Measurements from ENCODE around the gene SLC16A9. TPM values are rescaled to one million over a fixed set of nuclear protein-coding genes. Genes with fewer than 3 reads are reported as not detected.
"Not testable (repeated sequence)": the region's sequence is repeated elsewhere in the genome, so short reads cannot be mapped to it uniquely, and the experiment has no call there.

SLC16A9 gene, protein sequence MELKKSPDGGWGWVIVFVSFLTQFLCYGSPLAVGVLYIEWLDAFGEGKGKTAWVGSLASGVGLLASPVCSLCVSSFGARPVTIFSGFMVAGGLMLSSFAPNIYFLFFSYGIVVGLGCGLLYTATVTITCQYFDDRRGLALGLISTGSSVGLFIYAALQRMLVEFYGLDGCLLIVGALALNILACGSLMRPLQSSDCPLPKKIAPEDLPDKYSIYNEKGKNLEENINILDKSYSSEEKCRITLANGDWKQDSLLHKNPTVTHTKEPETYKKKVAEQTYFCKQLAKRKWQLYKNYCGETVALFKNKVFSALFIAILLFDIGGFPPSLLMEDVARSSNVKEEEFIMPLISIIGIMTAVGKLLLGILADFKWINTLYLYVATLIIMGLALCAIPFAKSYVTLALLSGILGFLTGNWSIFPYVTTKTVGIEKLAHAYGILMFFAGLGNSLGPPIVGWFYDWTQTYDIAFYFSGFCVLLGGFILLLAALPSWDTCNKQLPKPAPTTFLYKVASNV
- 4.4 and 4.5 TPM in 2 replicates for total RNA-seq

- no peaks in the 10 kb centered on the region for H3K36me3 Mint-ChIP-seq (ENCODE audit: low read depth)
- peak; percentile 90 for DNase-seq
- peaks cover 6% of the 10 kb centered on the region for H3K4me1 Mint-ChIP-seq
- intact Hi-C loops (cut with micrococcal nuclease): loop anchor here (1.0 to 5.0 kb wide), 2 partner anchors 98 to 197 kb away; partner anchors contain the start of gene CCDC6
- H3K4me3 Mint-ChIP-seq: peak within 1 kb of the TSS; percentile 84
- peak within 1 kb of the TSS; percentile 83 for H3K27ac Mint-ChIP-seq
- H3K27me3 Mint-ChIP-seq: peaks cover 59% of the 10 kb centered on the region
- H3K9me3 Mint-ChIP-seq: peaks cover 4% of the 10 kb centered on the region
These were observed at the start of gene SLC16A9 for GRCh38 chr10:59709395-59710125. Gene SLC16A9 (minus strand): TSS chr10:59709850. CDS start chr10:59684291, 25,559 bp downstream.

- Mint-ChIP-seq H3K9me3 (peaks cover 3% of the 10 kb centered on the region), H3K36me3 (ENCODE audit: low read depth) (no peaks in the 10 kb centered on the region), H3K27me3 (peaks cover 5% of the 10 kb centered on the region), H3K27ac (no peak overlapping the region), H3K4me3 (no peak overlapping the region), H3K4me1 (no peaks in the 10 kb centered on the region)
- no peak for DNase-seq
- intact Hi-C loops (cut with micrococcal nuclease): no loop called here
These were observed 48.3 kb upstream of the SLC16A9 start for GRCh38 chr10:59757966-59758365.

DNA sequence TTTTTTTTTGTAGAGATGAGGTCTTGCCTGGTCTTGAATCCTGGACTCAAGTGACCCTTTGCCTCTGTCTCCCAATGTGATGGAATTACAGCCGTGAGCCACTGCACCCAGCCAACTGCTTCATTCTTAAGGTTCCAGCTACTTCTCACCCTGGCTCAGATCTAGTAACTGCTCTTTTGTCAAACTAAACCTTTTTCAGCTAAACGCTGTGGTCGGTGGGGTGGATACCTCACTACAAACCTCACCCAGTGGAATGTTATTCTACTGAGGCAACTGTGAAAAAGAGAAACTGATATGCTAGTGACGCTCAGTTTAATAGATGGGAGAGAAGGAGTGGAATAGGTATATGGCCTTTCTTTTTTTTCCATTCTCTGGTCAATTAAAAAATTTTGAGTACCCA is 45.3 kb upstream of the SLC16A9 start:
- peaks cover 10% of the 10 kb centered on the region for H3K27me3 Mint-ChIP-seq
- intact Hi-C loops (cut with micrococcal nuclease): no loop called here
- no peaks in the 10 kb centered on the region for H3K36me3 Mint-ChIP-seq (ENCODE audit: low read depth)
- DNase-seq: no peak
- no peaks in the 10 kb centered on the region for H3K4me1 Mint-ChIP-seq
- no peak overlapping the region for H3K27ac Mint-ChIP-seq
- H3K9me3 Mint-ChIP-seq: no peaks in the 10 kb centered on the region
- H3K4me3 Mint-ChIP-seq: no peak overlapping the region

DNA sequence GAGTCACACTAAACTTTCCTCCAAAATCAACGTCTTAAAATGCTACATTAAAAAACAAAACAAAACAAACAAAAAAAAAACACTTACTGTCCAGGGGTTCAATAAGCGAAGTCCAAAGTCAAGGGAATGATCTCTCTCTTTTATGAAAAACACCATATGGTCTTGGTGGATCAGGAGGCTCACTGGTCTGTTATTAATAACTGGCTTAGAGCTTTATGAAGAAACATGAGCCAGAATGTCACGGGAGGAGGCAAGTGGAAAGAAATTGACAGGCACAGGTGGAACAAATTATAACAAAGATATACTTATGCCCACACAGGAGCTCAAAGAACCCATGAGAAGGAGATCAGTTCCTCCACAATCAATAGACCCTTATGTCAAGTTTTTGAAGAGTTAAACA is 43.6 kb upstream of the SLC16A9 start, which contains the start of gene MRLN:
Gene MRLN, minus strand, starts transcription at position 189 of the 400 bp plus-strand sequence.
- Mint-ChIP-seq H3K4me3 (no peak within 1 kb of the TSS), H3K36me3 (ENCODE audit: low read depth) (no peaks in the 10 kb centered on the region), H3K27me3 (peaks cover 10% of the 10 kb centered on the region), H3K9me3 (no peaks in the 10 kb centered on the region), H3K27ac (no peak within 1 kb of the TSS), H3K4me1 (no peaks in the 10 kb centered on the region)
- intact Hi-C loops (cut with micrococcal nuclease): no loop called here
- no peak for DNase-seq

DNA sequence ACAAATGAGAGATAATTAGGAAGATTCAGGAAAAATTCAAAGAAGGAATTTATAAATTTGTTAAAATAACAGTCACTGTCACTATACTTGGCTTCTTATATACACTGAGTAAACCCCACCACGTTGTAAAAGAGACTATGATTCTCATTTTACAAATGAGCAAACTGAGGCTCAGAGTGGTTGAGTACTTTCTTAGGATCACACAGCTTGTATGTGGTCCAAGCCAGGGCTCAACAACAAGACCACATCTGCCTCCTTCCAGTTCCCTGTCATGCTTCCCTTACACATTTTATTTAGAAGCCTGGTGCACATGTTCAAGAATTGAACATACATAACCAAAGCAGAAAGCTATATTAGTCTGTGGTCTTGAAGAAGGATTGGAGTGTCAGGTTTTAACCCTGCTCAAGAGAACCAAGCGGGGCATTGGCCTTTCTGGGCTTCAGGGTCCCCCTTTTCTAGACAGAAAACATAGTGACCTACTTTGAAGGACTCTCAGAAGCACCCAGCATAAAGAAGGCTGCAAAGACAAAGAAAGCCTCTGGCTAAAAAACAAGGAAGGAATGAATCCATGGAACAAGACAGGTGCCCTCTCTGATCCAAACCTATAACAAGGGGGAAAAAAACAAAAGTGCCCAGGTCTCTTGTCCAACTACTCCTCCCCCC is 42.8 kb upstream of the SLC16A9 start:
- Mint-ChIP-seq H3K27me3 (peaks cover 10% of the 10 kb centered on the region), H3K4me1 (no peaks in the 10 kb centered on the region), H3K36me3 (ENCODE audit: low read depth) (no peaks in the 10 kb centered on the region), H3K4me3 (no peak overlapping the region), H3K27ac (no peak overlapping the region), H3K9me3 (no peaks in the 10 kb centered on the region)
- no peak for DNase-seq
- intact Hi-C loops (cut with micrococcal nuclease): no loop called here

GRCh38 chr10:59750155-59750945 is 40.7 kb upstream of the SLC16A9 start:
- Mint-ChIP-seq H3K27ac (no peak overlapping the region), H3K4me1 (no peaks in the 10 kb centered on the region), H3K27me3 (peaks cover 8% of the 10 kb centered on the region), H3K36me3 (ENCODE audit: low read depth) (no peaks in the 10 kb centered on the region), H3K9me3 (no peaks in the 10 kb centered on the region), H3K4me3 (no peak overlapping the region)
- DNase-seq: no peak
- intact Hi-C loops (cut with micrococcal nuclease): no loop called here

DNA sequence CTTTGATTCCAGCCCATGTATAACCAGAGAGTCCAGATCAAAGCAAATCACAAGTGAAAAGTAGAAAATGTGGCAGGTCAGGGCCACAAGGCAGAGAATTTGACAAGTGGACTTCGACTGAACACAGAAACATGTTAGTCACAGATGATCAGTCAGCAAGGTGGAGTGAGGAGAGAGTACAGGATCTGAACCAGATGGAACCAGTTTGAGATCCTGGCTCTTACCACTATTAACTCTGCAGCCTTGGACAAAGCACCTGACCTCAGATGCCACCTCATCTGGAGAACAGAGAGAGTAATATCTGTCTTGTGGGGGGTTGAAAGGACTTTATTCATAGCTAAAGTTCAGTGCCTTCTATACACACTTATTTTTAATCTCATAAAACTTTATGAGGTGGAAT is 39.2 kb upstream of the SLC16A9 start:
- DNase-seq: no peak
- H3K27me3 Mint-ChIP-seq: peaks cover 8% of the 10 kb centered on the region
- H3K36me3 Mint-ChIP-seq (ENCODE audit: low read depth): no peaks in the 10 kb centered on the region
- no peak overlapping the region for H3K4me3 Mint-ChIP-seq
- intact Hi-C loops (cut with micrococcal nuclease): no loop called here
- no peaks in the 10 kb centered on the region for H3K4me1 Mint-ChIP-seq
- no peak overlapping the region for H3K27ac Mint-ChIP-seq
- H3K9me3 Mint-ChIP-seq: no peaks in the 10 kb centered on the region

GRCh38 chr10:59745163-59745650 is 35.6 kb upstream of the SLC16A9 start:
- H3K27ac Mint-ChIP-seq: no peak overlapping the region
- DNase-seq: no peak
- no peaks in the 10 kb centered on the region for H3K36me3 Mint-ChIP-seq (ENCODE audit: low read depth)
- no peaks in the 10 kb centered on the region for H3K9me3 Mint-ChIP-seq
- H3K4me3 Mint-ChIP-seq: no peak overlapping the region
- intact Hi-C loops (cut with micrococcal nuclease): no loop called here
- no peaks in the 10 kb centered on the region for H3K4me1 Mint-ChIP-seq
- H3K27me3 Mint-ChIP-seq: no peaks in the 10 kb centered on the region

DNA sequence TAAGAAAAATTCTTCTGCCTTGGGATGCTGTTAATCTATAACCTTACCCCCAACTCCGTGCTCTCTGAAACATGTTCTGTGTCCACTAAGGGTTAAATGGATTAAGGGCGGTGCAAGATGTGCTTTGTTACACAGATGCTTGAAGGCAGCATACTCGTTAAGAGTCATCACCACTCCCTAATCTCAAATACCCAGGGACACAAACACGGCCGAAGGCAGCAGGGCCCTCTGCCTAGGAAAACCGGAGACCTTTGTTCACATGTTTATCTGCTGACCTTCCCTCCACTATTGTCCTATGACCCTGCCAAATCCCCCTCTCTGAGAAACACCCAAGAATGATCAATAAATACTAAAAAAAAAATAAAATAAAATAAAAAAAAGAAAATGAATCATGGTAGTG is 35.1 kb upstream of the SLC16A9 start:
- intact Hi-C loops (cut with micrococcal nuclease); H3K9me3 Mint-ChIP-seq; H3K27ac Mint-ChIP-seq; H3K27me3 Mint-ChIP-seq; DNase-seq; H3K36me3 Mint-ChIP-seq (ENCODE audit: low read depth); H3K4me3 Mint-ChIP-seq; H3K4me1 Mint-ChIP-seq: not testable (repeated sequence)

DNA sequence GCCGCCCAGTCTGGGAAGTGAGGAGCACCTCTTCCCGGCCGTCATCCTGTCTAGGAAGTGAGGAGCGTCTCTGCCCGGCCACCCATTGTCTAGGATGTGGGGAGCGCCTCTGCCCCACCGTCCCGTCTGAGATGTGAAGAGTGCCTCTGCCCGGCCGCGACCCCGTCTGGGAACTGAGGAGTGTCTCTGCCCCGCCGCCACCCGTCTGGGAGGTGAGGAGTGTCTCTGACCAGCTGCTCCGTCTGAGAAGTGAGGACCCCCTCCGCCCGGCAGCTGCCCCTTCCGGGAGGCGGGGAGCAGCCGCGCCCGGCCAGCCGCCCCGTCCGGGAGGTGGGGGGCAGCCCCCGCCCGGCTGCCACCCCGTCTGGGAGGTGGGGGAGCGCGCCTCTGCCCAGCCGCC is 34.5 kb upstream of the SLC16A9 start:
- H3K4me1 Mint-ChIP-seq; intact Hi-C loops (cut with micrococcal nuclease); H3K27ac Mint-ChIP-seq; H3K36me3 Mint-ChIP-seq (ENCODE audit: low read depth); H3K9me3 Mint-ChIP-seq; H3K4me3 Mint-ChIP-seq; DNase-seq; H3K27me3 Mint-ChIP-seq: not testable (repeated sequence)

DNA sequence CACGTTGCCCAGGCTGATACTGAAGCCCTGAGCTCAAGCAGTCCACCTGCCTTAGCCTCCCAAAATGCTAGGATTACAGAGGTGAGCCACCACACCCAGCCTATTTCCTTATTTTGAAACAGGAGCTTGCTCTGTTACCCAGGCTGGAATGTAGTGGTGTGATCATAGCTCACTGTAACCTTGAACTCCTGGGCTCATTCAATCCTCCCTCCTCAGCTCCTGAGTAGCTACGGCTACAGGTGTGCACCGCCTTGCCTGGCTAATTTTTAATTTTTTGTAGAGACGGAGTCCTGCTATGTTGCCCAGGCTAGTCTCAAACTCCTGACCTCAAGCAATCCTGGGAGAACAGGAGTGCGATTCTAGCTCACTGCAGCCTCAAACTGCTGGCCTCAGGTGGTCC is 31.9 kb upstream of the SLC16A9 start:
- Mint-ChIP-seq H3K27me3 (peaks cover 2% of the 10 kb centered on the region), H3K36me3 (ENCODE audit: low read depth) (no peaks in the 10 kb centered on the region), H3K27ac (no peak overlapping the region), H3K4me1 (no peaks in the 10 kb centered on the region), H3K4me3 (no peak overlapping the region), H3K9me3 (no peaks in the 10 kb centered on the region)
- intact Hi-C loops (cut with micrococcal nuclease): no loop called here
- no peak for DNase-seq

GRCh38 chr10:59741048-59741447 is 31.4 kb upstream of the SLC16A9 start:
- H3K27ac Mint-ChIP-seq: no peak overlapping the region
- H3K4me1 Mint-ChIP-seq: no peaks in the 10 kb centered on the region
- H3K9me3 Mint-ChIP-seq: no peaks in the 10 kb centered on the region
- H3K4me3 Mint-ChIP-seq: no peak overlapping the region
- intact Hi-C loops (cut with micrococcal nuclease): no loop called here
- no peak for DNase-seq
- H3K27me3 Mint-ChIP-seq: peaks cover 2% of the 10 kb centered on the region
- H3K36me3 Mint-ChIP-seq (ENCODE audit: low read depth): no peaks in the 10 kb centered on the region

- H3K27ac Mint-ChIP-seq: no peak overlapping the region
- peaks cover 6% of the 10 kb centered on the region for H3K27me3 Mint-ChIP-seq
- intact Hi-C loops (cut with micrococcal nuclease): no loop called here
- H3K36me3 Mint-ChIP-seq (ENCODE audit: low read depth): no peaks in the 10 kb centered on the region
- H3K4me1 Mint-ChIP-seq: peaks cover 3% of the 10 kb centered on the region
- DNase-seq: no peak
- H3K9me3 Mint-ChIP-seq: no peaks in the 10 kb centered on the region
- no peak overlapping the region for H3K4me3 Mint-ChIP-seq
These were observed 27.1 kb upstream of the SLC16A9 start for GRCh38 chr10:59736749-59737148.

Data from activated CD4-positive, alpha-beta T cell treated with anti-CD3 and anti-CD28 coated beads, Interleukin-2, amount 10 ng/mL, durations not matched to agents 24 days and 14 days (primary cell).